PC-9 (cell line): ENCODE measurements around the gene MSANTD1. TPM values are rescaled to one million over a fixed set of nuclear protein-coding genes. Genes with fewer than 3 reads are reported as not detected.

Source experiments
- BruUV-seq: library from RNA; stranded (reverse); fragments of 400-500 nt; replicated peaks from 2 replicates; lab custom pipeline; 2021; lab: Mats Ljungman, UMichigan
- CTCF ChIA-PET: fragments of 300-600 bp; sonication (Branson Sonifier 250); formaldehyde crosslinking; loops from one replicate; lab custom pipeline; 2022; ENCODE audit warnings: antibody characterized with exemption; lab: Charles Lee
- POLR2A ChIA-PET: fragments of 300-600 bp; sonication (Branson Sonifier 250); formaldehyde crosslinking; loops from one replicate; lab custom pipeline; 2022; ENCODE audit warnings: antibody characterized with exemption; ENCODE audit not compliant: unreplicated experiment; lab: Charles Lee
- DNase-seq, 2 experiments: peaks; one replicate each; pipeline versions ENCODE4 v3.0.0 to v3.0.0-alpha.2; 2015 to 2022; ENCODE audit warnings: mixed read lengths in 1 of 2
- H2AFZ ChIP-seq: fragments of 200-600 bp; sonication (generic); 2 replicates; pipeline ENCODE4 v1.8.1; 2017; ENCODE audit warnings: antibody characterized with exemption
- H3F3A ChIP-seq: fragments of 200-600 bp; sonication (generic); 2 replicates; pipeline ENCODE4 v1.8.1; 2017; ENCODE audit warnings: antibody characterized with exemption, mild to moderate bottlenecking, low read depth; ENCODE audit not compliant: insufficient read depth
- H3K27ac ChIP-seq: fragments of 200-600 bp; sonication (generic); 2 replicates; pipeline ENCODE4 v1.6.1; 2016; ENCODE audit warnings: mixed run types
- H3K27me3 ChIP-seq: fragments of 200-600 bp; sonication (generic); 2 replicates; pipeline ENCODE4 v1.6.1; 2016; ENCODE audit warnings: low read depth, mixed run types; ENCODE audit not compliant: insufficient read depth
- H3K36me3 ChIP-seq: fragments of 200-600 bp; sonication (generic); 2 replicates; pipeline ENCODE4 v1.6.1; 2016; ENCODE audit warnings: low read depth, mixed run types
- H3K4me1 ChIP-seq: fragments of 200-600 bp; sonication (generic); replicated peaks from 2 replicates; pipeline ENCODE4 v1.6.1; 2016; ENCODE audit warnings: mixed run types; ENCODE audit not compliant: insufficient read depth
- H3K4me2 ChIP-seq: fragments of 200-600 bp; sonication (generic); 2 replicates; pipeline ENCODE4 v1.6.1; 2017; ENCODE audit warnings: mixed run types
- H3K4me3 ChIP-seq: fragments of 200-600 bp; sonication (generic); 2 replicates; pipeline ENCODE4 v1.6.1; 2016; ENCODE audit warnings: mixed run types
- H3K79me2 ChIP-seq: fragments of 200-600 bp; sonication (generic); 2 replicates; pipeline ENCODE4 v1.6.1; 2017; ENCODE audit warnings: low read depth, mixed run types
- H3K9me2 ChIP-seq: fragments of 200-600 bp; sonication (generic); 2 replicates; pipeline ENCODE4 v1.8.1; 2017; ENCODE audit warnings: mild to moderate bottlenecking; ENCODE audit not compliant: insufficient read depth
- H3K9me3 ChIP-seq: fragments of 200-600 bp; sonication (generic); 2 replicates; pipeline ENCODE4 v1.8.1; 2016; ENCODE audit warnings: low read depth; ENCODE audit not compliant: insufficient read depth
- H4K20me1 ChIP-seq: fragments of 200-600 bp; sonication (generic); 2 replicates; pipeline ENCODE4 v1.8.1; 2017; ENCODE audit not compliant: insufficient read depth
- CTCF ChIP-seq: fragments of 200-600 bp; sonication (generic); conservative IDR thresholded peaks from 2 replicates; pipeline ENCODE4 v1.6.1; 2017; ENCODE audit warnings: mixed run types, antibody characterized with exemption, mild to moderate bottlenecking, moderate library complexity
- EZH2 ChIP-seq: fragments of 200-600 bp; sonication (generic); IDR thresholded peaks from 2 replicates; pipeline ENCODE4 v1.8.0; 2017; ENCODE audit warnings: antibody characterized with exemption, low read depth
- intact Hi-C: fragments of 100-400 bp; cut with micrococcal nuclease; formaldehyde crosslinking; loops from one replicate; pipeline ENCODE4 v1.10.0; 2022; ENCODE audit not compliant: unreplicated experiment
- total RNA-seq: library from RNA; stranded (reverse); gene quantifications from 2 replicates; pipeline ENCODE4 v1.2.3, GENCODE V29; 2021

Gene MSANTD1
- total RNA-seq, 1 experiment from 2014 or later = 3.1 TPM

DNA sequence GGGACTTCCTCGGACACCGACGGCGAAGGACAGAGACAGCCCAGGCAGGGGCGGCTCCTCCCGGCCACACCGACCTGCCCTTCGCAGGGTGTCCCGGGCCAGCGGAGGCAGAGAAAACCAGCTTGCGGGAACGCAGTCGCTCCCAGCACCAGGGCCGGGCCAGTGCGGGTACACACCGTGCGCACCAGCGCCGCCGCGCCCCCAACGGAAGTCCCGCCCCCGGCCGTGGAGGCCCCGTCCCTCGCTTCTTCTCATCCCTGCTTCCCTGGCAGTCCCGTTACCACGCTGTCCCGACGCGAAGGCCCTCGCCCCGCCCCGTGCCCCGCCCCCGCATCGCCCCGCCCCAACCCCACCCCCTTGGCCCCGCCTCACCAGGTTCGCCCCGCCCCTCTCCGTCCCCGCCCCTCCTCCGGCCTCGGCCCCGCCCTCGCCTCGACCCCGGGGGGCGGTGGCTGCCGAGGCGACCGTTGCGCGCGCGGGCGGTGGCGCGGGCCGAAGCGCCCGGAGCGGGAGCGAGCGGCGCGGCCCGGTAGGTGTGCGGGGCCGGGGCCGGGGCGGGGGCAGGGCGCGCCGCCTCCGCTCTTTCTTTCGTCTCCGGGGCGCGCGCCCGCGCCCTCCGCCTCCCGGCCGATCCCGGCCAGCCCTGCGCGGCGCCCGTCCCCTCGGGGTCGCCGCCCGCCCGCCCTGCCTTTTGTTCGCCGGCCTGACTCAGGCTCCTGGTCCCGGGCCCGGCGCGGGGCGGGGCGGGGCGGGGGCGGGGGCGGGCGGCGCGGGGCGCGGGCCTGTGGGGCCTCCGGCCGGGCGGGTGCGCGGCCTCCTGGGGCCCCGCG is 43.8 kb downstream of the MSANTD1 start, which contains the start of gene RGS12:
TSS of gene RGS12 (plus strand) at position 451 of the 830 bp plus-strand sequence. CDS start 23,150 bp downstream, outside the sequence.
- Histone ChIP-seq H3K27ac (peak within 1 kb of the TSS; percentile 46), H3F3A (peaks cover 12% of the 10 kb centered on the region), H3K4me3 (peak within 1 kb of the TSS; percentile 78), H3K27me3 (no peaks in the 10 kb centered on the region), H3K9me3 (no peaks in the 10 kb centered on the region), H3K9me2 (no peaks in the 10 kb centered on the region), H3K79me2 (no peaks in the 10 kb centered on the region), H3K4me2 (peak within 1 kb of the TSS; percentile 93), H3K36me3 (no peaks in the 10 kb centered on the region), H2AFZ (peak within 1 kb of the TSS; percentile 83), H4K20me1 (no peaks in the 10 kb centered on the region), H3K4me1 (peaks cover 9% of the 10 kb centered on the region)
- DNase-seq = peak; percentile 74 to 95
- BruUV-seq = no TSS peak
- no peak for TF ChIP-seq EZH2
- no peak for TF ChIP-seq CTCF
- CTCF ChIA-PET = no interaction called here
- POLR2A ChIA-PET = no interaction called here
- intact Hi-C loops = loop anchor here (10.0 kb wide), 1 partner anchor 192 kb away; no protein-coding TSS in a partner anchor

GRCh38 chr4:3293401-3294391 is 44.7 kb downstream of the MSANTD1 start:
- H3K36me3 ChIP-seq = no peaks in the 10 kb centered on the region
- H3K9me2 ChIP-seq = no peaks in the 10 kb centered on the region
- H3K4me1 ChIP-seq = peaks cover 9% of the 10 kb centered on the region
- ChIA-PET POLR2A (no interaction called here), CTCF (no interaction called here)
- H2AFZ ChIP-seq = peak overlapping the region; percentile 70; the same call in 1 of the 2 replicates
- no peak for DNase-seq
- TF ChIP-seq EZH2 = no peak
- no peak for TF ChIP-seq CTCF
- TSS peak; percentile 7 for BruUV-seq
- no peaks in the 10 kb centered on the region for H3K27me3 ChIP-seq
- no peaks in the 10 kb centered on the region for H3K9me3 ChIP-seq
- H4K20me1 ChIP-seq = no peaks in the 10 kb centered on the region
- H3K27ac ChIP-seq = no peak overlapping the region
- intact Hi-C loops = loop anchor here (10.0 kb wide), 1 partner anchor 191 kb away; no protein-coding TSS in a partner anchor
- peak overlapping the region; percentile 72 for H3K4me2 ChIP-seq
- H3K4me3 ChIP-seq = peak overlapping the region; percentile 55; the same call in 1 of the 2 replicates
- H3F3A ChIP-seq = peaks cover 12% of the 10 kb centered on the region
- H3K79me2 ChIP-seq = no peaks in the 10 kb centered on the region
